ENCODE measurements around the gene PPP6R3. TPM values are rescaled to one million over a fixed set of nuclear protein-coding genes. Genes with fewer than 3 reads are reported as not detected.

Gene PPP6R3
- total and polyA plus RNA-seq, 12 donors: 40.2 to 180 (median 89.0) TPM

DNA sequence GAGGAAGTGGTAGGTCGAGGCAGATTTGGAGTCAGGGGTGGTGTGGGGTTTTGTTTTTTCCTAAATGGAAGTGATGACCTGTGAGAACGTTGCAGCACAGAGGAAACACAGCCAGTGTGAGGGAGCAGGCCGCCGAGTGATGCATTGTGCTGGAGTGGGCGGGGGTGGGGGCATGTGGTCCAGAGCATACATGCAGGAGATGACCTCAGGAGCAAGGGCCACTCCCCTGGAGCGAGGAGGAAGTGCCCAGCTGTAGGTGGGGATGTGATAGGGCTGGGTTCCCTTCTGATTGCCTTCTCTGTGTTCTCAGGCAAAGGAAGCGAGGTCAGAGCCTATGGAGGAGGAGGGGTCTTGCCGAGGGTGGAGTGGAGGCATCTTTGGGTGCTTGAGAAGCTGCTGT is 81.4 kb downstream of the PPP6R3 start:
- intact Hi-C loops (cut with DNase I): no loop called here
- no peaks in the 10 kb centered on the region for H3K9me3 ChIP-seq (replicated peaks in 1 of 3)
- no peak for DNase-seq
- 76 to 80% (median 78%) methylated on average over 8 of the region's 8 CpGs for WGBS, 4 donors
- no peak for TF ChIP-seq POLR2A (IDR thresholded peaks at IDR 0.05)
- no peak for TF ChIP-seq CTCF (IDR thresholded peaks at IDR 0.05)
- peak overlapping the region in 3 of 5 donors; percentile 54 to 82 (median 74) for H3K27ac ChIP-seq
- H3K27me3 ChIP-seq: no peaks in the 10 kb centered on the region
- peaks cover 8 to 20% of the 10 kb centered on the region in 2 donors for H3K4me1 ChIP-seq (replicated peaks in 1 of 2)
- no peak overlapping the region for H3K4me3 ChIP-seq
- H3K36me3 ChIP-seq (replicated peaks in 1 of 2): peaks cover 0 to 17% of the 10 kb centered on the region in 2 donors

DNA sequence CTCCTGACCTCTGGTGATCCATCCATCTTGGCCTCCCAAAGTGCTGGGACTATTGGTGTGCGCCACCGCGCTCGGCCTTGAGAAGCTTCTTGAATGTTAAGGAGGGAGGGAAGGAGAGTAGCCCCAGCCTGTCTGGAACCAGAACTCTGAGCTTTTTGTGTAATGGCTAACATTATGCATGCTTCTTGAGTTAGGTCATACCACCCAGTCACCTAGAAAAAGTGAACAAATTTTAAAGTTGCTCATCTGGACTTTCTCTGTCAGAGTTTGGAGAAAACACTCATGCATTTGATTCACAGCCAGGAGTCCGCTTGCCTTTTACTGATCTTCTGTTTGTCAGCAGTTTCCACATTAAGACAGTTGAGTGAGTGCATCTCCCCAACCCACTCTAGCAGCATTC is 82.1 kb downstream of the PPP6R3 start:
- Histone ChIP-seq H3K9me3 (replicated peaks in 1 of 3) (no peaks in the 10 kb centered on the region), H3K36me3 (replicated peaks in 1 of 2) (peaks cover 0 to 17% of the 10 kb centered on the region in 2 donors), H3K4me1 (replicated peaks in 1 of 2) (peaks cover 8 to 22% of the 10 kb centered on the region in 2 donors), H3K27ac (peak overlapping the region in 3 of 5 donors; percentile 54 to 82 (median 74)), H3K4me3 (no peak overlapping the region), H3K27me3 (no peaks in the 10 kb centered on the region)
- 73 to 88% (median 82%) methylated on average over 5 of the region's 5 CpGs for WGBS, 4 donors
- intact Hi-C loops (cut with DNase I): no loop called here
- peak in 6 of 7 donors; percentile 44 to 66 (median 57) for DNase-seq
- TF ChIP-seq CTCF (IDR thresholded peaks at IDR 0.05) (no peak), POLR2A (IDR thresholded peaks at IDR 0.05) (no peak)

DNA sequence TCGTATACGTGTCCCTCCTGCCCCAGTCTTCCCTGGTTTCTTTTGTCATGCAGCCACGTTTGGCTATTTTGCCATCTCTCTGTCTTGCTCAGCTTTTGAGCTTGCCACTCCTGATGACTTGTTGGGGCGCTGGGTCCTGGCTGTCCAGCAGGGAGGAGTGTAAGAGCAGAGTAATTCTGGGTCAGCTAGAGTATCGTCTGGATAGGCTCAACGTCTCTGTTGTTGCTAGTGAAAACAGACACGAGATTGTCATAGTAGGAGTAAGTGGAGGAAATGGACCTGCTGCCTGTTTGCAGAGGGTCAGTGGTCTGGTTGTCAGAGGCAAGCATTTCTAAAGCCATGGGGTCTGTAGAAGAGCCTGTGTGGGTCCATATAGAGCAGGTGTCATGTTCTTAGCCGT is 83.0 kb downstream of the PPP6R3 start:
- H3K9me3 ChIP-seq (replicated peaks in 1 of 3): no peaks in the 10 kb centered on the region
- intact Hi-C loops (cut with DNase I): no loop called here
- peak overlapping the region in 3 of 5 donors; percentile 13 to 74 (median 54) for H3K27ac ChIP-seq
- no peaks in the 10 kb centered on the region for H3K27me3 ChIP-seq
- H3K36me3 ChIP-seq (replicated peaks in 1 of 2): peaks cover 0 to 14% of the 10 kb centered on the region in 2 donors
- H3K4me1 ChIP-seq (replicated peaks in 1 of 2): peaks cover 8 to 22% of the 10 kb centered on the region in 2 donors
- no peak for DNase-seq
- WGBS, 4 donors: 85 to 90% (median 86%) methylated on average over 8 of the region's 8 CpGs
- H3K4me3 ChIP-seq: no peak overlapping the region
- TF ChIP-seq CTCF (IDR thresholded peaks at IDR 0.05): no peak
- no peak for TF ChIP-seq POLR2A (IDR thresholded peaks at IDR 0.05)

GRCh38 chr11:68545347-68545746 is 84.8 kb downstream of the PPP6R3 start:
- Histone ChIP-seq H3K9me3 (replicated peaks in 1 of 3) (no peaks in the 10 kb centered on the region), H3K4me1 (replicated peaks in 1 of 2) (peaks cover 8 to 34% of the 10 kb centered on the region in 2 donors), H3K27ac (no peak overlapping the region), H3K36me3 (replicated peaks in 1 of 2) (peaks cover 0 to 4% of the 10 kb centered on the region in 2 donors), H3K4me3 (no peak overlapping the region), H3K27me3 (no peaks in the 10 kb centered on the region)
- intact Hi-C loops (cut with DNase I): no loop called here
- TF ChIP-seq CTCF (IDR thresholded peaks at IDR 0.05) (no peak), POLR2A (IDR thresholded peaks at IDR 0.05) (no peak)
- no peak for DNase-seq
